GM18870 (cell line): ENCODE measurements around the gene TEDC1.

Experiments used
- ATAC-seq: cut with Tn5 transposase; IDR thresholded peaks from one replicate; pipeline ENCODE4 v1.9.1; 2021; ENCODE audit warnings: moderate library complexity; ENCODE audit not compliant: unreplicated experiment

TEDC1 gene

GRCh38 chr14:105495101-105495989, 4.3 kb downstream of the TEDC1 start:
- ATAC-seq: no peak

DNA sequence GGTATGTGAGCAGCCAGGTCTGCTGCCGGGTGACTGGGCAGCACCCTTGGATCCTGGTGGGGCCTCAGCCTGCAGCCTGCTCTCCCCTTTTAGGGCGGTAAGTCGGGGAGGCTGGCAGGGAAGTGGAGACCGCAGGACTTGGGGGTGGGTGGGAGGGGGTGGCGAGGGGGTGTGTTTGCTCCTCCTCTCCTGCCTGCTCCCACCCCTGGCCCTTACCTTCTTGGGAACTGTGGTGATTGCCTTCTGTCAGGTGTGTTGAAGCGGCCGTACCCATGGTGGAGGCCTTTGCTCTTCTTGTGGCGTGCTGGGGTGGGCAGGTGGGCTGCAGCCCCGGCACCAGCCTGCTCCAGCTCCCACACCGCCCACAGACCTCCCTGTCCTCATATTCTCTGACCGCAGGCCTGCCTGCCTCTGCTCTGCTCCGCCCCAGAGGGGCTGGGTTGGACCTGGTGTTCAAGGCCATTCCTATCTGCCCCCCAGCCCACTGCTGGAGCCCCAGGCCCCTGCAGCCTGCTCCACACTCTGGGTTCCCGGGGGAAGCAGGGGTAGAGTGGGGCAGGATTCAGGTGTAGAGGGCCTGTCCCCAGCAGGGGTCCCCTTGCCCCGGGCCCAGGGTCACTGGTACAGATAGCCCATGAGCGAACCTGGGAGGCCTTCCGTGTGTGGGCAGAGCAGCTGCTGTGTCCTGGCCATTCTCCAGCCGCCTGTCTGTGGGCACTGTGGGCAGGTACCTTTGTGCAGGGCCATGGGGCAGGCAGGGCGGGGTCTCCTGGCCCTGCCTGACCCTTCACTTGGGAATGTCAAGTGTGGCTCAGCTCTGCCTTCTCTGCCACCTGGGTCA, 5.2 kb downstream of the TEDC1 start:
- ATAC-seq: no peak

DNA sequence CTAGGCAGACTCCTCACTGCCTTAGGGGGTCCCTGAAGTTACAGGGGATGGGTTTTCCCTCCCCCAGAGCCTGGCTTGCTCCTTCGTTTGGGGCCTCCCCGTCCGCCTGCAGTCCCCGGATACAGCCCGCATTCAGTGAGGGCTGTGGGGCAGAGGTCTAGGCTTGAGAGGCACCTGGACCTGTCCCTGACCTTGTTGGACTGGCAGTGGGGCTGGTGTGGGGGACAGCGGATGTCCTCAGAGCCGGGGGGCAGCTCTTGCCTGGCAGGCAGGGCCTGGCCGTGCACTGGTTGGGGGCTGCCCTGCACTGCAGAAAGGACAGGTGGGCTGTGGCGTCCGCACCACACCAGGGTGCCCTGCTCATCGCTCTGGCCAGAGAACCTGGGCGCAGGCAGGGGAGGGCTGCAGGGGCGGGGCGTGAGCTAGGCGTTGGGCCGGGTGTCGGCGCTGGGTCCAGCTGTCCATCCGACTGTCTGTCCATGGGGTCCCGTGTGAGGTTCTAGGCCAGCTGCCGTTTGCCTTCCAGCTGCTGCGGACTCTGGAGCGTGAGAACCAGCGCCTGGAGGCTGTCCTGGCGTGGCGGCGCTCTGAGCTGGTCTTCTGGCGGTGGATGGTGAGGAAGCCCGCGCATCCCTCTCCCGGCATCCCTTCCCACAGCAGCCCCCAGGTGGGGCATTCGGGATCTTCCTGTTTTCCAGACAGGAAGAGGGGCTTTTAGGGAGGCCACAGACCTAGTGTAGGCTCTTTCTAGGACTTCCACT, 6.0 kb downstream of the TEDC1 start:
- ATAC-seq: no peak

DNA sequence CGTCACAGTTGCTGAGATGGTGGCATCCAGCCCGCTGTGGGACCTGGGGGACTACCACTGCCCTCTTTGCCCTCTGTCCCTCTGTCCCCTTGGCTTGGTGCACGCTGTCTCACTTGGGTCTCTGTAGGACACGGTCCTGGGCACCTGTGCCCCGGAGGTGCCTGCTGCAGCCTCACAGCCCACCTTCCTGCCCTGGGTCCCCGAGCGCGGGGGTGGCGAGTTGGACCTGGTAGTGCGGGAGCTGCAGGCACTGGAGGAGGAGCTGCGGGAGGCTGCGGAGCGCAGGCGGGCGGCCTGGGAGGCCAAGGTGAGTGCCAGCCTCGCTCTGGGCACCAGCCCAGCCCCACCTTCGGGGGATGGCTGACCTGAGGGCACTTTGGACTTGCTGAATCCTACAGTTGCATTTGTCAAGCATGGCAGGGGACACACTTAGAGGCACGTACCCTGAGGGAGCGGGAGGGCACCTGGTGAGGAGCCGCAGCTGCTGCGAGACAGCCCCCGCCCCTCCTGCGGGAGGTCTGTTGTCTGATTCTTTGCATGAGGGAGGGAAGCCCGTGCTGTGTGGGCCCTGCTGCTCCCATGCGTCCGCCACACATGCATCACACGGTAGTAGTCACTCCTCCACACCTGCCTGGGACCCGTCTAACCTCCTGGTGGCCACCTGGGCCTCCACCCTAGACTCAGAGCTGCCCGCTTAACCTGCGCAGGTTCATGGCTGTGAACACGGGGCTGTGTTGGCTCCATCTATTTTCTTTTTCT, 6.8 kb downstream of the TEDC1 start:
- ATAC-seq: no peak

DNA sequence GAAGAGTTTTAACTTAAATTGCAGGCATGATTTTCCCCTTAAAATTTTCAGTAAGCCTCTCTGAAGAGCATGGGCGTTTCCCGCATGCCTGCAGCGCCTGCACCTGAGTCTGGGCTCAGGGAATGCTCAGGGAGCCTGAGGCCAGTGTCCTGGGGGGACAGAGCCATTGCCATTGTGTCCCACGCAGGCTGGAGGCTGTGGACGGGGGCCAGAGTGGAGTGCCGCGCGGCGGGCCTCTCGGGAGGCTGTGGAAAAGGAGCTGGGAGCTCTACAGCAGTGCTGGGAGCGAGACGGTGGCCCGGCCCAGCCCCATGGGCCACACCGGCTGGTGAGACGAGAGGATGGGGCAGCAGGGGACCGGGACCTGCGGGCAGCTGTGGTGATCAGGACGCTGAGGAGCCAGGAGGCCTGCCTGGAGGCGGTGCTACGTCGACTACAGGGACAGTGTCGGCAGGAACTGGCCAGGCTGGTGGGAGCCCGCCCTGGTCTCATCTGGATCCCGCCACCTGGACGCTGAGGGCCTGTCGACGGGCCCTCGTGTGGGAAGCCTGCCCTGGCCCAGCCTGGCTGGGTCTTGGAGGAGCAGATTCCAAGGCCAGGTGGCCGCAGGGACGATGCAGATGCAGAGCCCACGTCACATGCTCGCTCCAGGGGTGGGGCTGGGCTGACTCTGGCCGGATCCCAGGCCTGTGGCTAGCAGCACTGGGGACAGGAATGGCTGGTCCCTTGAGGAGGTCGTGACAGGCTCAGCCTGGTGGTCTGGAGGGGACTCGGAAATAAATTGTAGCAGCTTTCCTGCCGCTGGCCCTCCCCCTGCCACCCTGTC, 7.6 kb downstream of the TEDC1 start:
- ATAC-seq: no peak

DNA sequence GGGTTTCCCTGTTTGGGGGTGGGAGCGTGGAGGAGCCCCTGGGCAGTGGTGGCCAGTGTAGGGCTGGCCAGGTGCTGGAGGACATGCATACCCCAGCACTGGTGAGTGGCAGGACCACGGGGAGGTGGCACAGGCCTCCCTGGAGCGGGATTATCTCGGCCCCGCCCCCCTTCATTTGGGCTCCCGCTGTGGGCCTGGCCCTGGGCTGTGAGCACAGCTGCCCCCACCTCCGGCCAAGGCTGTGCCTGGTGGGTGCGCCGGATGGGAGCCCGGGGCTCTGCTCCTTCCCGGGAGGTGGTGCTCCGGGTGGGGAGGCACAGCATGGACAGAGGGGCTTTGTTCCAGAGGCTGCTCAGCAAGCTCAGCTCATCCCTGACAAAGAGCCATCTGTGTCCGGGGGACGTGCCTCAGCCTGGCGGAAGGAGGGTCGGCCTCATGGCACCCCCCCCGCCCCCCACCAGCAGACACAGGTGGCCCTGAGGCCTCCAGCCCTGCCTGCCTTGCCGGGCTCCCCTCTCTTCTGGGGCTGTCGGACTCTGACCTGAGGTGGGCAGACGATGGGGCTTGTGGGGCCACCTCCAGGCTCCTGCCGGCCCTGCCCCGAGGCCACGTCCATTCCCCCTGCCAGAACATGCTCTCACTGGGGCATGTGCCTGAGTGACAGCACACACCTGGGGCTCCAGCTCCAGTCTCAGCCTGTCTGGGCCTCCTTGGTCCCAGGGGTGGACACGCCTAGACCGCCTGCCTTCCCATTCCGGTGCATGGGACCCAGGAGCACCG, 8.4 kb downstream of the TEDC1 start:
- ATAC-seq: no peak

DNA sequence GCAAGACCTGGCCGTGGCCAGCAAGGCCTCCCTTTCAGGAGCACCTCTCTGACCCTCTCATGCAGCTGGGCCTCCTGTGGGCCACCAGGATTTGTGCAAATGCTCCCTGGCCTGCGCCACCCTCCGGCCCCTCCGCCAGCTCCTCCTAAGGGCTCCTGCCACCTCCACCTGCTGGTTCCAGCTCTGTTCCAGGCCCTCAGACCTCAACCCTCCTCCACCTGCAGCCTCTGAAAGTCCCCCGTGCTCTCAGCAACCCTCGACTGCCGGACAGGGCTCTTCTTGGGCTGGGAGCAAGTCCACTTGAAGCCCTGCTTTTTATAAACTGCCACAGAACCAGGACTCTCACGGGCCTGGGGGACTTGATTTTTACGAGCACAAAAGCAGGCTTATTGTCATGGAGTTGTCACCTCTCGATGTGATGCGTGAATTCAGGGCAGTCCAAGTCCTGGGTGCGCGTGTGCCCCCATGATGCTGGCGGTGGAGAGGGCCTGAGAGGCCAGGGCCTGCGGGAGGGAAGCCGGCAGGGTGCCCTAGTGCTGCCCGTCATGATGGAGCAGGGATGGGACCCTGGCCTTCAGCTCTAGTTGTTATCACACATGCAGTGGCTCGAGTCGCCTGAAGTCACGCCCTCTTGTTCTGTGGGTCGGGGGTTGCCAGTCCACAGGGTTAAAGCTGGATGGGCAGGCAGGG, 9.1 kb downstream of the TEDC1 start:
- no peak for ATAC-seq

DNA sequence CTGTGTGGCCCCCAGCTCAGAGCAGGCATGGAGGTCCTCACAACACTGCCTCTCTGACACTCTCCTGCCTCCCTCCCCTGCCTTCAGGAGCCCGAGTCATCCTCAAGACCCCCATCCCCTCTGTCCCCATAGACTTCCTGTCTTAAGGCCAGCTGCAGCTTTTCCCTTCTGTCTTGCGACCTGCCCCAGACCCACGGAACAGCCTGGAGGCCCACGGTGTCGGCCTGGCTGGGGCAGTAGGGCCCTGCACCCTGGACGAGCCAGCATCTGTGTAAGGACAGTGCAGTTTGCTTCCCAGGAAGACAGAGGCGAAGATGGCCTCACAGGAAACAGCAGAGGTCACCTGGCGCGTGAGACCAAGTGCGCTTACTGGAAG, 9.7 kb downstream of the TEDC1 start:
- ATAC-seq: no peak

GRCh38 chr14:105501504-105502291, 10.7 kb downstream of the TEDC1 start:
- no peak for ATAC-seq

DNA sequence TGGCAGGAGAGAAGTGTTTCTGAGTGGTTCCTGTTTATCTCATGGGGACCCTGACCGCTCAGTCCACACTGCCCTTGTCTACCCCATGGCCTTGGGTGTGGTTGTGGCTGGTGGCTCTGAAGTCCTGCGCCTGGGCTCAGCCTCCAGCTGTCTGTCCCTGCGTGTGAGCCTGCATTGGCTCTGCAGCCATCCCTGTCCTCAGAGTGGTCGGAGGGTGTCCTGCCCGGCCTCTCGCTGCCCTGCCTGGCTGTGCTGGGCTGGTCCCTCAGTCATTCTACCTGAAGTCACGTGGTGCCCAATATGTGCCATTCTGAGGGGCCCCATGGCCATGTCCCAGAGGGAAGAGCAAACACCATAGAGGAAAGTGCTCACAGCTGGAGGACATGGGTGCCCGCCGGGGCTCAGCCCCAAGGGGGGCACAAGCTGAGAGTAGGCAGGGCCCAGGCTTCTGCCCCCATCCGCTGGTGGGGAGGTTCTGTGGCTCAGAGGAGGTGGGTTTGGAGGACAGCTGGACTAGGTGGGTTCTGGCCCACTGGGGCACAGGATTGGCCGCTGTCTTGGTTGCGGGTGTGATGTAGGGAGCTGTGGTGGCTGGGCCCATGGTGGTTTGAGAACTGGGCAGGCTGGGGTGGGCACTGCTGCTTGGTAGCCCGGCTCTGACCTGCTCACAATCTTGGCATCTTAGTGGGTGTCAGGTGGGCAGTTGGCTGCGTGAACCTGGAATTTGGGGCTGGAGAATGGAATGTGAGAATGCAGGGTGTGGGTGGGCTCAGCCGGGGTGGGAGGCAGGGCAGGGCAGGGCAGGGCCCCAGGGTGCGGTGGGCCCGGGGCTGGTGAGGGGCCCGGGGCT, 11.6 kb downstream of the TEDC1 start:
- no peak for ATAC-seq

GRCh38 chr14:105503296-105503640, 12.2 kb downstream of the TEDC1 start:
- ATAC-seq: no peak

GRCh38 chr14:105503935-105504692, 13.1 kb downstream of the TEDC1 start:
- no peak for ATAC-seq

- ATAC-seq: no peak
These were observed 14.1 kb downstream of the TEDC1 start for GRCh38 chr14:105505101-105505500.

DNA sequence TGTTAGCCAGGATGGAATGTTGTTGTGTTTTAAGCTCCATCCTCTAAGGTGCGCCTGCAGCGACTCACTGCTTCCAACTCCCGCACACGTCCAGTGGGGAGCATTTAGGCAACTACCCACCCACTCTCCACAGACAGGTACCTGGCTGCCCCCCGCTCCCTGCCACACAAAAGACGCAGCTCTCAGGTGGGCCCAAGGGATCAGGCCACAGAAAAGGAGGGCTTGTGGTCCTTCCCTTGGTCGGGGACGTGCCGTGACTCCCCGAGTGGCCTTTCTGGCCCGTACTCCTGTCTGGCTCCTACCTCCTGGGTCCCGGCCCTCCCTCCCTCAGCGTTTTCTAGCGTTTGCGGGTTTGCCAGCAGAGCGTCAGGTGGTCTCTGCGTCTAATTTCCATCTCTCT, 16.2 kb downstream of the TEDC1 start:
- no peak for ATAC-seq

DNA sequence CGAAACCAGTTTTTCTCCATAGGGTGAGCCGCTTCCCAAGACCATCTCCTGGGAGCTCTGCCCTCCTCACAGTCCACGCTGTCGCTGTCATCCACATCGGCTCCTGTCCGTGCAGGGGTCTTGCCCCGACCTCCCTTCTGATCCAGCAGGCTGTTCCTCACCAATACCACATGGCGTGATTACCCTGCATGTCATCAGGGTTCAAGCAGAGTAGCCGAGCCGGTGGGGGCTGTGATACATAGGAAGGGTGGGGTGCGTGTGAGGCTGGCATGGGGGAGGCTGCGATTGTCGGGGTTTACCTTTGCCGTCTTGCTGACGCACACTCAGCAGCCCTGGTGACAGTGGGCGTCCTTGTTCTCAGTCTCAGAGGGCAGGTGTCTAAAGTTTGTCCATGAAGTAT, 17.0 kb downstream of the TEDC1 start:
- no peak for ATAC-seq

DNA sequence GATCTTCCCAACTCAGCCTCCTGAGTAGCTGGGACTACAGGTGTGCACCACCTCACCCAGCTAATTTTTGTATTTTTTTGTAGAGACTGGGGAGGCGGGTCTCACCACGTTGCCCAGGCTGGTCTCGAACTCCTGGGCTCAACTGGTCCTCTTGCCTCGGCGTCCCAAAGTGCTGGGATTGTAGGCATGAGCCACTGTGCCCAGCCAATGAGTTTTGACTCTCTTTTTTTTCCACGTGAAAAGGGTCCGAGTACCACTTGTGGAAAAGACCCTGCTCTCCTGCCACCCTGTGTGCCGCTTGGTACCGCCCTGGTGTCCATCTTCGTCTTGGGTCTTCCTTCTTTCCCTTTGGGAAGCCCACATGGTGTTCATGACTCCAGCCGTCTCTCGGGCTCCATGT, 17.6 kb downstream of the TEDC1 start:
- ATAC-seq: no peak
